Fibroblast of lung (primary cell): ENCODE measurements around the gene NFAT5. TPM values are rescaled to one million over a fixed set of nuclear protein-coding genes. Genes with fewer than 3 reads are reported as not detected.

Experiments
- DNase-seq, 2 donors: peaks; one replicate each; pipeline versions ENCODE4 v3.0.0 to v3.0.0-alpha.2; 2010; ENCODE audit warnings: low read depth in 2 of 2
- H2AFZ ChIP-seq: 2 replicates; pipeline ENCODE4 v1.5.1; 2012; ENCODE audit warnings: low read length, control low read depth, inconsistent platforms
- H3K27ac ChIP-seq: 2 replicates; pipeline ENCODE4 v1.5.1; 2011; ENCODE audit warnings: low read length, control low read depth; ENCODE audit not compliant: insufficient read depth
- H3K27me3 ChIP-seq: 2 replicates; pipeline ENCODE4 v1.5.1; 2011; ENCODE audit warnings: mild to moderate bottlenecking, low read length; ENCODE audit not compliant: control insufficient read depth, insufficient read depth
- H3K36me3 ChIP-seq: 2 replicates; pipeline ENCODE4 v1.5.1; 2011; ENCODE audit warnings: low read length; ENCODE audit not compliant: control insufficient read depth, insufficient read depth
- H3K4me1 ChIP-seq: 2 replicates; pipeline ENCODE4 v1.5.1; 2011; ENCODE audit warnings: low read length; ENCODE audit not compliant: control insufficient read depth, insufficient read depth; ENCODE audit errors: extremely low read depth
- H3K4me2 ChIP-seq: 2 replicates; pipeline ENCODE4 v1.5.1; 2011; ENCODE audit warnings: low read length, control low read depth; ENCODE audit not compliant: insufficient read depth; ENCODE audit errors: extremely low read depth
- H3K4me3 ChIP-seq, 4 experiments: fragments of 200-600 bp in 1 of 4; sonication (generic) in 1 of 4; replicated peaks in 1 of 4; 2 replicates each; pipeline ENCODE4 v1.5.1; 2011 to 2016; ENCODE audit warnings: low read length in 4 of 4, low read depth in 3 of 4, mild to moderate bottlenecking in 3 of 4, control low read depth in 2 of 4, inconsistent platforms in 1 of 4, mixed read lengths in 1 of 4; ENCODE audit not compliant: insufficient read depth in 1 of 4; ENCODE audit errors: control extremely low read depth in 1 of 4
- H3K79me2 ChIP-seq: 2 replicates; pipeline ENCODE4 v1.5.1; 2012; ENCODE audit warnings: mild to moderate bottlenecking, low read length, inconsistent platforms; ENCODE audit not compliant: control insufficient read depth, insufficient read depth
- H3K9ac ChIP-seq: 2 replicates; pipeline ENCODE4 v1.5.1; 2011; ENCODE audit warnings: mild to moderate bottlenecking, low read length, control low read depth; ENCODE audit not compliant: insufficient read depth
- H3K9me3 ChIP-seq: 2 replicates; pipeline ENCODE4 v1.5.1; 2012; ENCODE audit warnings: low read depth, low read length; ENCODE audit not compliant: control insufficient read depth, insufficient read depth
- H4K20me1 ChIP-seq: 2 replicates; pipeline ENCODE4 v1.5.1; 2011; ENCODE audit warnings: low read length; ENCODE audit not compliant: control insufficient read depth, insufficient read depth; ENCODE audit errors: extremely low read depth
- EZH2 ChIP-seq: IDR thresholded peaks from 2 replicates; pipeline ENCODE4 v1.5.1; 2012; ENCODE audit warnings: low read length, control low read depth, mild to moderate bottlenecking; ENCODE audit errors: missing control alignments
- polyA plus RNA-seq, 2 donors: library from polyadenylated mRNA; depleted of rRNA in 1 of 2; stranded (reverse) in 1 of 2; unstranded in 1 of 2; fragments of >200 nt; gene quantifications; 2 replicates each; pipeline ENCODE4 v1.2.1, GENCODE V29; 2011 to 2012; ENCODE audit warnings: missing spikeins in 1 of 2
- total RNA-seq: library from RNA; depleted of rRNA; stranded (reverse); fragments of >200 nt; gene quantifications from 2 replicates; pipeline ENCODE4 v1.2.1, GENCODE V29; 2014
- TF ChIP-seq, protein P1 (sequence below), 2 donors: IDR thresholded peaks in 1 of 2; conservative IDR thresholded peaks in 1 of 2; 1 replicate in 1 of 2; 2 replicates in 1 of 2; pipeline ENCODE4 v1.5.1; 2011 to 2012; ENCODE audit warnings: low read length in 2 of 2, control low read depth in 1 of 2, inconsistent platforms in 1 of 2, low read depth in 1 of 2, mild to moderate bottlenecking in 1 of 2

Gene NFAT5
- total and polyA plus RNA-seq, 2 donors (not counting 1 experiment from before 2014, with no cell fraction given) = 33.4 to 39.4 TPM

DNA sequence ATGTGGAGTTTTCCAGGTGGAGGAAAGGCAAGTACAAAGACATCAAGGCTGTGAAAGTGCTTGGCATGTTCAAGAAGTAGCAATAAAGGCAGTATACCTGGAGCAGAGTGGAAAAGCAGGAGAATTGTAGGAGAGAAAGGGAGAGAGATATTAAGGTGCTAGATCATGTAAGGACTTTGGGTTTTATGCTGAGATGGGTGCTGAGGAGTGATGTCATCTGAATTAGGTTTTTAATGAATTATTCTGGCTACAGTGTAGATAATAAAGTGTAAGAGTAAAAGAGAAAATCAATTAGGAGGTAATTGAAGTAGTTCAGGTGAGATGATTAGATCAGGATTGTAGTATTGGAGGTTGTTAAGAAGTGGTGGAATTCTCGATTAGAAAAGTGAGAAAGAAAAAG is 34.0 kb downstream of the NFAT5 start:
- DNase-seq = no peak
- H3K27me3 ChIP-seq = no peaks in the 10 kb centered on the region
- H3K36me3 ChIP-seq = no peaks in the 10 kb centered on the region
- no peaks in the 10 kb centered on the region for H4K20me1 ChIP-seq
- no peak overlapping the region for H3K4me3 ChIP-seq
- no peak overlapping the region for H3K9ac ChIP-seq
- H2AFZ ChIP-seq = no peak overlapping the region
- no peak overlapping the region for H3K27ac ChIP-seq
- H3K9me3 ChIP-seq = no peaks in the 10 kb centered on the region
- H3K79me2 ChIP-seq = peaks cover 76% of the 10 kb centered on the region
- peaks cover 2% of the 10 kb centered on the region for H3K4me1 ChIP-seq
- H3K4me2 ChIP-seq = no peak overlapping the region
- TF ChIP-seq, protein P1, sequence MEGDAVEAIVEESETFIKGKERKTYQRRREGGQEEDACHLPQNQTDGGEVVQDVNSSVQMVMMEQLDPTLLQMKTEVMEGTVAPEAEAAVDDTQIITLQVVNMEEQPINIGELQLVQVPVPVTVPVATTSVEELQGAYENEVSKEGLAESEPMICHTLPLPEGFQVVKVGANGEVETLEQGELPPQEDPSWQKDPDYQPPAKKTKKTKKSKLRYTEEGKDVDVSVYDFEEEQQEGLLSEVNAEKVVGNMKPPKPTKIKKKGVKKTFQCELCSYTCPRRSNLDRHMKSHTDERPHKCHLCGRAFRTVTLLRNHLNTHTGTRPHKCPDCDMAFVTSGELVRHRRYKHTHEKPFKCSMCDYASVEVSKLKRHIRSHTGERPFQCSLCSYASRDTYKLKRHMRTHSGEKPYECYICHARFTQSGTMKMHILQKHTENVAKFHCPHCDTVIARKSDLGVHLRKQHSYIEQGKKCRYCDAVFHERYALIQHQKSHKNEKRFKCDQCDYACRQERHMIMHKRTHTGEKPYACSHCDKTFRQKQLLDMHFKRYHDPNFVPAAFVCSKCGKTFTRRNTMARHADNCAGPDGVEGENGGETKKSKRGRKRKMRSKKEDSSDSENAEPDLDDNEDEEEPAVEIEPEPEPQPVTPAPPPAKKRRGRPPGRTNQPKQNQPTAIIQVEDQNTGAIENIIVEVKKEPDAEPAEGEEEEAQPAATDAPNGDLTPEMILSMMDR (conservative IDR thresholded peaks at IDR 0.05 in 1 of 2, IDR thresholded peaks at IDR 0.05 in 1 of 2; ENCODE audit: low read depth in 1 of 2, low read length in 2 of 2) = no peak
- TF ChIP-seq EZH2 = no peak

GRCh38 chr16:69600202-69600601 is 34.4 kb downstream of the NFAT5 start:
- Histone ChIP-seq H3K79me2 (peaks cover 74% of the 10 kb centered on the region), H3K27ac (no peak overlapping the region), H2AFZ (no peak overlapping the region), H3K9me3 (no peaks in the 10 kb centered on the region), H3K27me3 (no peaks in the 10 kb centered on the region), H3K9ac (no peak overlapping the region), H3K4me1 (peaks cover under 1% of the 10 kb centered on the region), H3K4me2 (no peak overlapping the region), H4K20me1 (no peaks in the 10 kb centered on the region), H3K4me3 (no peak overlapping the region), H3K36me3 (no peaks in the 10 kb centered on the region)
- TF ChIP-seq EZH2 = no peak
- TF ChIP-seq, protein P1 (conservative IDR thresholded peaks at IDR 0.05 in 1 of 2, IDR thresholded peaks at IDR 0.05 in 1 of 2; ENCODE audit: low read depth in 1 of 2, low read length in 2 of 2) = no peak
- DNase-seq = no peak

DNA sequence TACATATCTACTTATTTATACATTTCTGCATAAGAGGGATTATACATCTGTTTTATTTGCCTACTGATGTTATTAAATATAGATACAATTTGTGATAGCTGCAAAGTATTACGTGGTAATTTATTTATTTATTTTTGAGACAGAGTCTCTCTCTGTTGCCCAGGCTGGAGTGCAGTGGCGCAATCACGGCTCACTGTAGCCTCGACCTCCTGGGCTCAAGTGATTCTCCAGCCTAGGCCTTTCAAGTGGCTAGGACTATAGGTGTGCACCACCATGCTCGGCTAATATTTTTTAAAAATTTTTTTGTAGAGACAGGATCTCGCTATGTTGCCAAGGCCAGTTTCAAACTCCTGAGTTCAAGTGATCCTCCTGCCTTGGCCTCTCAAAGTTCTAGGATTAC is 35.5 kb downstream of the NFAT5 start:
- Histone ChIP-seq H3K9ac (no peak overlapping the region), H3K27ac (no peak overlapping the region), H3K36me3 (no peaks in the 10 kb centered on the region), H3K4me2 (no peak overlapping the region), H3K4me3 (no peak overlapping the region), H3K4me1 (no peaks in the 10 kb centered on the region), H4K20me1 (no peaks in the 10 kb centered on the region), H3K9me3 (no peaks in the 10 kb centered on the region), H2AFZ (no peak overlapping the region), H3K27me3 (no peaks in the 10 kb centered on the region), H3K79me2 (peaks cover 73% of the 10 kb centered on the region)
- TF ChIP-seq, protein P1 (conservative IDR thresholded peaks at IDR 0.05 in 1 of 2, IDR thresholded peaks at IDR 0.05 in 1 of 2; ENCODE audit: low read depth in 1 of 2, low read length in 2 of 2) = no peak
- TF ChIP-seq EZH2 = no peak
- no peak for DNase-seq
